Neural progenitor cell (in vitro differentiated cells): ENCODE measurements around the gene TSSC4.

Experiments
- EZH2 ChIP-seq: fragments of 200-600 bp; sonication (generic); IDR thresholded peaks from 2 replicates; pipeline ENCODE4 v1.6.1; 2017; ENCODE audit warnings: antibody characterized with exemption, mild to moderate bottlenecking, moderate library complexity
- EZH2phosphoT487 ChIP-seq: fragments of 200-600 bp; sonication (generic); IDR thresholded peaks from 2 replicates; pipeline ENCODE4 v1.6.1; 2017; ENCODE audit warnings: antibody characterized with exemption
- TF ChIP-seq, protein P1 (sequence below): fragments of 200-600 bp; sonication (generic); IDR thresholded peaks from 2 replicates; pipeline ENCODE4 v1.5.1; 2017; ENCODE audit warnings: antibody characterized with exemption, mild to moderate bottlenecking

DNA sequence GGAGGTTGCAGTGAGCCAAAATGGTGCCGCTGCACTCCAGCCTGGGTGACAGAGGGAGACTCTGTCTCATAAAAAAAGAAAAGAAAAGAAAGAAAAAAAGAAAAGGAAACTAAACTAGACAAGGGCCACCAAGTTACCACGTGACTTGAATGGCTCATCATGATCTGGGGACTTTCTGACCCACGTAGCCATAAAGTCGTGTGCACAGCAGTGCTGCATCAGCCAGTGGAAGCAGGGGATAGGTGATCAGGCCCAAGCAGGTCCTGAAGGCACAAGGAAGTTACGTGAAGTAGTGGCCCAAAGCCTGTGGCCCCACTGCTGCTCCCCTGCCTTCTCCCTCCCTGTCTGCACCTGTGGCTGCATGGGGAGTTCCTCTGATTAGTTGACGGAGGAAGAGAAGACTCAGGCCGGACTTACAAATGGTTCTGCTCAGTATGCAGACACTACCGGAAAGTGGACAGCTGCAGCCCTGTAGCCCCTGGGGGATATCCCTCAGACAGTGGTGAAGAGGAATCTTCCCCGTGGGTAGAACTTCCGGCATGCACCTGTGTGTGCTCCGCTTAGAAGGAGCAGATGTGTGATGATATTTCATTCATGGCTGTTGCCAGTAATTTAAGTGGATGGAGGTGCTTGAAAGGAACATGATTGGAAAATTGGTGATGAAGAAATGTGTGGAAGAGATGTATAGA, 41.7 kb upstream of the TSSC4 start:
- TF ChIP-seq, protein P1, sequence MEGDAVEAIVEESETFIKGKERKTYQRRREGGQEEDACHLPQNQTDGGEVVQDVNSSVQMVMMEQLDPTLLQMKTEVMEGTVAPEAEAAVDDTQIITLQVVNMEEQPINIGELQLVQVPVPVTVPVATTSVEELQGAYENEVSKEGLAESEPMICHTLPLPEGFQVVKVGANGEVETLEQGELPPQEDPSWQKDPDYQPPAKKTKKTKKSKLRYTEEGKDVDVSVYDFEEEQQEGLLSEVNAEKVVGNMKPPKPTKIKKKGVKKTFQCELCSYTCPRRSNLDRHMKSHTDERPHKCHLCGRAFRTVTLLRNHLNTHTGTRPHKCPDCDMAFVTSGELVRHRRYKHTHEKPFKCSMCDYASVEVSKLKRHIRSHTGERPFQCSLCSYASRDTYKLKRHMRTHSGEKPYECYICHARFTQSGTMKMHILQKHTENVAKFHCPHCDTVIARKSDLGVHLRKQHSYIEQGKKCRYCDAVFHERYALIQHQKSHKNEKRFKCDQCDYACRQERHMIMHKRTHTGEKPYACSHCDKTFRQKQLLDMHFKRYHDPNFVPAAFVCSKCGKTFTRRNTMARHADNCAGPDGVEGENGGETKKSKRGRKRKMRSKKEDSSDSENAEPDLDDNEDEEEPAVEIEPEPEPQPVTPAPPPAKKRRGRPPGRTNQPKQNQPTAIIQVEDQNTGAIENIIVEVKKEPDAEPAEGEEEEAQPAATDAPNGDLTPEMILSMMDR, result no peak
- TF ChIP-seq EZH2 (no peak), EZH2phosphoT487 (no peak)
